K562 (cell line): ENCODE data around the gene RSPH9. TPM values are rescaled to one million over a fixed set of nuclear protein-coding genes. Genes with fewer than 3 reads are reported as not detected.

Source experiments
- CREB1 ChIP-seq, 2 experiments: sonication (generic) in 1 of 2; formaldehyde crosslinking in 1 of 2; IDR thresholded peaks; 2 replicates each; pipeline versions ENCODE4 v1.6.1 to v1.8.0; 2012 to 2022; ENCODE audit warnings: inconsistent platforms in 1 of 2, mild to moderate bottlenecking in 1 of 2, missing genetic modification reagents in 1 of 2, moderate library complexity in 1 of 2
- DPF2 ChIP-seq: fragments of 450-650 bp; IDR thresholded peaks from 2 replicates; pipeline ENCODE4 v1.6.1; 2016
- GATAD2A ChIP-seq: fragments of 450-650 bp; IDR thresholded peaks from 2 replicates; pipeline ENCODE4 v1.6.1; 2017
- JUN ChIP-seq, 2 experiments: sonication (generic) in 1 of 2; formaldehyde crosslinking in 1 of 2; IDR thresholded peaks; 2 replicates each; pipeline versions ENCODE4 v1.6.1 to v1.8.0; 2012 to 2022; ENCODE audit warnings: borderline replicate concordance in 2 of 2, mild to moderate bottlenecking in 2 of 2, improper control_type of control experiment in 1 of 2, low read depth in 1 of 2, low read length in 1 of 2, missing genetic modification reagents in 1 of 2
- NCOR1 ChIP-seq: fragments of 450-650 bp; IDR thresholded peaks from 2 replicates; pipeline ENCODE4 v1.6.1; 2016; ENCODE audit warnings: mild to moderate bottlenecking, moderate library complexity
- NELFE ChIP-seq: IDR thresholded peaks from 2 replicates; pipeline ENCODE4 v1.6.1; 2011; ENCODE audit warnings: mild to moderate bottlenecking; ENCODE audit not compliant: insufficient read depth, insufficient read length
- OTX1 ChIP-seq: fragments of 450-650 bp; formaldehyde crosslinking; IDR thresholded peaks from 2 replicates; pipeline ENCODE4 v1.4.0; 2022; ENCODE audit warnings: mild to moderate bottlenecking
- RBFOX2 ChIP-seq: fragments of 200-400 bp; formaldehyde crosslinking; IDR thresholded peaks from 2 replicates; pipeline ENCODE4 v1.6.1; 2017; ENCODE audit warnings: low read depth, mild to moderate bottlenecking, low read length, moderate library complexity
- RFX7 ChIP-seq: fragments of 250-450 bp; sonication (Bioruptor Pico); IDR thresholded peaks from 2 replicates; pipeline ENCODE4 v1.5.1; 2021; ENCODE audit warnings: mild to moderate bottlenecking
- SMARCA5 ChIP-seq: fragments of 450-650 bp; IDR thresholded peaks from 2 replicates; pipeline ENCODE4 v1.6.1; 2016
- SMARCE1 ChIP-seq: fragments of 450-650 bp; IDR thresholded peaks from 2 replicates; pipeline ENCODE4 v1.7.1; 2016; ENCODE audit warnings: mild to moderate bottlenecking
- TBP ChIP-seq: optimal IDR thresholded peaks from 2 replicates; pipeline ENCODE3; 2011; ENCODE audit warnings: low read depth, low read length, improper control_type of control experiment
- ZKSCAN1 ChIP-seq: fragments of 150-350 bp; IDR thresholded peaks from 2 replicates; pipeline ENCODE4 v1.6.1; 2016; ENCODE audit warnings: low read depth, low read length
- ZNF584 ChIP-seq: fragments of 200-800 bp; sonication (Bioruptor generic); IDR thresholded peaks from 2 replicates; pipeline ENCODE4 v1.6.1; 2016; ENCODE audit warnings: low read depth, mild to moderate bottlenecking, missing genetic modification characterization, missing compliant biosample characterization
- polyA plus RNA-seq, 8 experiments: library from polyadenylated mRNA; depleted of rRNA in 4 of 8; stranded (reverse) in 5 of 8; unstranded in 3 of 8; fragments of >200 nt; fragmentation: Nextera tagmentation in 2 of 8; fragmentation: Illumina TruSeq in 1 of 8; extraction: Ambion mirVana in 2 of 8; extraction: Trizol in 1 of 8; gene quantifications; 2 replicates each; pipeline versions ENCODE4 v1.2.1 to v1.2.3, GENCODE V29; 2011 to 2014; ENCODE audit warnings: inconsistent platforms in 1 of 8, missing spikeins in 1 of 8
- total RNA-seq, 7 experiments: library from RNA; depleted of rRNA in 6 of 7; stranded (reverse); fragments of >200 nt in 6 of 7; fragmentation: Illumina TruSeq in 2 of 7; extraction: Trizol in 2 of 7; gene quantifications; 2 replicates each; pipeline versions ENCODE4 v1.2.1 to v1.2.3, GENCODE V29; 2011 to 2021; ENCODE audit warnings: low replicate concordance in 1 of 7
- TF ChIP-seq, protein P1 (sequence below), 3 experiments: fragments of 200-800 bp in 1 of 3; sonication (Bioruptor generic) in 1 of 3; sonication (generic) in 1 of 3; formaldehyde crosslinking in 1 of 3; IDR thresholded peaks; 2 replicates each; pipeline versions ENCODE4 v1.6.1 to v1.8.0; 2016 to 2022; ENCODE audit warnings: mild to moderate bottlenecking in 2 of 3, missing compliant biosample characterization in 2 of 3, missing genetic modification characterization in 2 of 3, missing genetic modification reagents in 1 of 3
- TF ChIP-seq, protein P2 (sequence below): fragments of 450-650 bp; IDR thresholded peaks from 2 replicates; pipeline ENCODE4 v1.6.1; 2016; ENCODE audit warnings: borderline replicate concordance
- TF ChIP-seq, protein P3 (sequence below): sonication (generic); formaldehyde crosslinking; IDR thresholded peaks from 2 replicates; pipeline ENCODE4 v1.8.0; 2022; ENCODE audit warnings: missing genetic modification reagents, mild to moderate bottlenecking, borderline replicate concordance
- TF ChIP-seq, protein P4 (sequence below), 2 experiments: fragments of 250-450 bp in 1 of 2; fragments of 450-650 bp in 1 of 2; sonication (Bioruptor Pico) in 1 of 2; IDR thresholded peaks; 2 replicates each; pipeline versions ENCODE4 v1.6.1 to v1.8.0; 2016 to 2021; ENCODE audit warnings: mild to moderate bottlenecking in 2 of 2, moderate library complexity in 2 of 2, missing compliant biosample characterization in 1 of 2, missing genetic modification characterization in 1 of 2
- TF ChIP-seq, protein P5 (sequence below), 2 experiments: IDR thresholded peaks in 1 of 2; conservative IDR thresholded peaks in 1 of 2; 2 replicates each; pipeline ENCODE4 v1.6.1; 2016; ENCODE audit warnings: low read depth in 2 of 2, mild to moderate bottlenecking in 1 of 2, missing compliant biosample characterization in 1 of 2, missing genetic modification characterization in 1 of 2, moderate library complexity in 1 of 2

The RSPH9 gene
- total and polyA plus RNA-seq, 9 of the 15 experiments (the other 6 are each of a cell fraction or from before 2014, with no cell fraction given): 0.05 to 0.60 (median 0.39) TPM; not detected in 6

DNA sequence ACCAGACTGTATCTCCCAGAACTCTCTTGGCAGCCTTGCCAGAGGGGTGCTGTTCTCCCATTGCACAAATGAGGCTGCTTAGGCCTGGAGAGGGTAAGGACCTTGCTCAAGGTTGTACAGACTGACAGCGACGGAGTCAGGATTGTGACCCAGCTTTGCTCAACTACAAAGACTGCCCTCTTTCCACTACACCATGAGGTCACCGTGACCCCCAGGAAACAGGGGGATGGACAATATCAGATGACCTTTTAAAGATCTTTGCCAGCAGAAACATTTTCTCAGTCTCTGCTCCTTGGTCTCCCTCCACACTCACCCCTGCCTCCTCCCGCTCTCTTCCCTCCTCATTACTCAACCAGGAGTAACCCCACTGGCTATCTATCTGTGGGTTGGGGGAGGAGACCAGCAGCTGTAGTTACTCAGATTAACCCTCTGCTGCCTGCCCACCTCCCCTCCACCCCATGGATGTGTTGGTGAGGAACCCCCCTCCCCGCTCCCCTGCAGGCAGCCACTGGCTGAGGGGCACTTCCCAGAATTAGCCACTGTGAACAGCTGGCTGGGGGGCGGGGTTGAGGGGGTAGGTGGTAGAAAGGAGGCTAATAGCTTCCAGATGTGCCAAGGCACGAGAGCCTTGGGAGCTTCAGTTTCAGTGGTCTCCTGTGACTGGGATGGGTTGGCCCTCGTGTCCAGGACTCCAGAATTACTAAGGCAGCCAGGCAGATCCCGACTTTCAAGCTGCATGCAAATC is 69.6 kb downstream of the RSPH9 start (continued):
- TF ChIP-seq ZNF584 (CRISPR knock-in tag): peak; percentile 79; the same call in 1 of the 2 replicates
- TF ChIP-seq, protein P1, sequence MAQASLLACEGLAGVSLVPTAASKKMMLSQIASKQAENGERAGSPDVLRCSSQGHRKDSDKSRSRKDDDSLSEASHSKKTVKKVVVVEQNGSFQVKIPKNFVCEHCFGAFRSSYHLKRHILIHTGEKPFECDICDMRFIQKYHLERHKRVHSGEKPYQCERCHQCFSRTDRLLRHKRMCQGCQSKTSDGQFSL (CRISPR knock-in tag; IDR thresholded peaks at IDR 0.05): peak; percentile 39; the same call in 1 of the 2 replicates
- TF ChIP-seq, protein P1 (tag; IDR thresholded peaks at IDR 0.05): no peak
- peak; percentile 51; the same call in 1 of the 2 replicates for TF ChIP-seq GATAD2A
- no peak for TF ChIP-seq CREB1 (IDR thresholded peaks at IDR 0.05)
- no peak for TF ChIP-seq CREB1 (CRISPR knock-in tag; IDR thresholded peaks at IDR 0.05)
- TF ChIP-seq RFX7 (CRISPR knock-in tag): no peak
- no peak for TF ChIP-seq RBFOX2
- TF ChIP-seq, protein P2, sequence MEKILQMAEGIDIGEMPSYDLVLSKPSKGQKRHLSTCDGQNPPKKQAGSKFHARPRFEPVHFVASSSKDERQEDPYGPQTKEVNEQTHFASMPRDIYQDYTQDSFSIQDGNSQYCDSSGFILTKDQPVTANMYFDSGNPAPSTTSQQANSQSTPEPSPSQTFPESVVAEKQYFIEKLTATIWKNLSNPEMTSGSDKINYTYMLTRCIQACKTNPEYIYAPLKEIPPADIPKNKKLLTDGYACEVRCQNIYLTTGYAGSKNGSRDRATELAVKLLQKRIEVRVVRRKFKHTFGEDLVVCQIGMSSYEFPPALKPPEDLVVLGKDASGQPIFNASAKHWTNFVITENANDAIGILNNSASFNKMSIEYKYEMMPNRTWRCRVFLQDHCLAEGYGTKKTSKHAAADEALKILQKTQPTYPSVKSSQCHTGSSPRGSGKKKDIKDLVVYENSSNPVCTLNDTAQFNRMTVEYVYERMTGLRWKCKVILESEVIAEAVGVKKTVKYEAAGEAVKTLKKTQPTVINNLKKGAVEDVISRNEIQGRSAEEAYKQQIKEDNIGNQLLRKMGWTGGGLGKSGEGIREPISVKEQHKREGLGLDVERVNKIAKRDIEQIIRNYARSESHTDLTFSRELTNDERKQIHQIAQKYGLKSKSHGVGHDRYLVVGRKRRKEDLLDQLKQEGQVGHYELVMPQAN: no peak
- TF ChIP-seq, protein P3, sequence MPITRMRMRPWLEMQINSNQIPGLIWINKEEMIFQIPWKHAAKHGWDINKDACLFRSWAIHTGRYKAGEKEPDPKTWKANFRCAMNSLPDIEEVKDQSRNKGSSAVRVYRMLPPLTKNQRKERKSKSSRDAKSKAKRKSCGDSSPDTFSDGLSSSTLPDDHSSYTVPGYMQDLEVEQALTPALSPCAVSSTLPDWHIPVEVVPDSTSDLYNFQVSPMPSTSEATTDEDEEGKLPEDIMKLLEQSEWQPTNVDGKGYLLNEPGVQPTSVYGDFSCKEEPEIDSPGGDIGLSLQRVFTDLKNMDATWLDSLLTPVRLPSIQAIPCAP: no peak
- TF ChIP-seq, protein P4, sequence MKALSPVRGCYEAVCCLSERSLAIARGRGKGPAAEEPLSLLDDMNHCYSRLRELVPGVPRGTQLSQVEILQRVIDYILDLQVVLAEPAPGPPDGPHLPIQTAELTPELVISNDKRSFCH (CRISPR knock-in tag; IDR thresholded peaks at IDR 0.05): no peak
- TF ChIP-seq, protein P4 (tag; IDR thresholded peaks at IDR 0.05): peak; percentile 98
- TF ChIP-seq, protein P5, sequence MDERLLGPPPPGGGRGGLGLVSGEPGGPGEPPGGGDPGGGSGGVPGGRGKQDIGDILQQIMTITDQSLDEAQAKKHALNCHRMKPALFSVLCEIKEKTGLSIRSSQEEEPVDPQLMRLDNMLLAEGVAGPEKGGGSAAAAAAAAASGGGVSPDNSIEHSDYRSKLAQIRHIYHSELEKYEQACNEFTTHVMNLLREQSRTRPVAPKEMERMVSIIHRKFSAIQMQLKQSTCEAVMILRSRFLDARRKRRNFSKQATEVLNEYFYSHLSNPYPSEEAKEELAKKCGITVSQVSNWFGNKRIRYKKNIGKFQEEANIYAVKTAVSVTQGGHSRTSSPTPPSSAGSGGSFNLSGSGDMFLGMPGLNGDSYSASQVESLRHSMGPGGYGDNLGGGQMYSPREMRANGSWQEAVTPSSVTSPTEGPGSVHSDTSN (CRISPR knock-in tag; IDR thresholded peaks at IDR 0.05; ENCODE audit: low read depth): no peak
- TF ChIP-seq, protein P5 (tag; conservative IDR thresholded peaks at IDR 0.05; ENCODE audit: low read depth): no peak
- peak; percentile 75 for TF ChIP-seq DPF2
- TF ChIP-seq ZKSCAN1: no peak
- TF ChIP-seq JUN (IDR thresholded peaks at IDR 0.05; ENCODE audit: borderline replicate concordance, low read depth, low read length): peak; percentile 62; the same call in 1 of the 2 replicates
- no peak for TF ChIP-seq JUN (CRISPR knock-in tag; IDR thresholded peaks at IDR 0.05; ENCODE audit: borderline replicate concordance)
- no peak for TF ChIP-seq NCOR1
- no peak for TF ChIP-seq TBP
- peak; percentile 70; the same call in 1 of the 2 replicates for TF ChIP-seq SMARCE1
- no peak for TF ChIP-seq SMARCA5
- no peak; the same call in 1 of the 2 replicates for TF ChIP-seq OTX1 (CRISPR knock-in tag)
- no peak for TF ChIP-seq NELFE
